Stimulated activated naive CD8-positive, alpha-beta T cell treated with anti-CD3 and anti-CD28 coated beads, Interleukin-15, Interleukin-2, amounts not matched to agents 100 U/mL and 50 U/mL, for 24 hours (primary cell): ENCODE measurements around the gene PROKR2.

Experiments
- ATAC-seq: fragments of 150-1000 bp; cut with Tn5 transposase; one replicate; pipeline ENCODE4 v1.10.0; 2021
- DNase-seq: peaks from one replicate; pipeline ENCODE4 v3.0.0; 2021

The PROKR2 gene

DNA sequence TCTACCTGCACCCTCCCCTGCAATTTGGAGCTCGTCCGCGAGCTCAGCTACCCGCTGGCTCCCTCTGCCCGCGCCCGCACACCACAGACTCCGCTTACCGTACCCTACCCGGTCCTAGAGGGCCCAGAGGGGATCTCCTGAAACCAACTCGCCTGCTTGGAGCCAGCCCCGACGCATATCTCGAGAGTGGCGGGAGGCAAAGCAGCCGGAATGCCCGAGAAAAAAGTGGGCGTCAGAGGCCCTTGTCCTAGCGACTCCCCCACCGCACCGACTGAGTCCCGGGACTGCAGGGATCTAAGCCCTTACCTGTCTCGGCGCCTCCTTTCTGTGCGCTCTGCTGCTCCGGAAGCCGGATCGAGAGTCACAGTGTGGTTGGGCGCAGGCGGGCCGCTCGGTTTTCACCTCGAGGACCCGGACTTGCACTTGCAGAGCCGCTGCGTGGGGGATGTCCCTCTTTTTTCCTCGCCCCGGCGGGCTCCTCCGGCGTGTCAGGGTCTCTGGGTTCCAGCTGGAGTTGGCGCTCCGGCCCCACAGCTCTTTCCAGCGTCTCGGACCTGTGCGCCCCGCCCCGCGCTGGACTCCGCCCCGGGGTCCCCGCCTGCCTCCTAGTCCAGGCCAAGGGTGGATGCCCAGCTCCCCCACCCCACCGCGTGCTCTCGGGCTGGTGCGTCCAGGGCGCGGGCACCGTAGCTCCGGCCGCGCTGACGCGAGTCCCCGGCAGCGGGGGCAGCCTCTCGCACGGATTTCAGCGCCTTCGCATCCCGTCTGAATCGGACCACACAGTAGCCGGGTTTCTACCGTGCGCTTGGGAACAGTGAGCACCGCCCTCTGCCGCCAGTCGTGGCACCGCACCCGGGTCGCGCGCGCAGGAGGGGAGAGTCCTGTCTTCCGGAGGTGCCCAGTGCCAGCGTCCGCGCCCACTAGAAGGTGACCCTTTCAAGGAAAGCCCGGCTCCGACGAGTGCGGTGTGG, at the start of gene PROKR2:
TSS of gene PROKR2 (minus strand) at position 767 of the 971 bp plus-strand sequence. CDS start 2,585 bp downstream, outside the sequence.
- peak; percentile 42 for ATAC-seq
- peak; percentile 37 for DNase-seq

DNA sequence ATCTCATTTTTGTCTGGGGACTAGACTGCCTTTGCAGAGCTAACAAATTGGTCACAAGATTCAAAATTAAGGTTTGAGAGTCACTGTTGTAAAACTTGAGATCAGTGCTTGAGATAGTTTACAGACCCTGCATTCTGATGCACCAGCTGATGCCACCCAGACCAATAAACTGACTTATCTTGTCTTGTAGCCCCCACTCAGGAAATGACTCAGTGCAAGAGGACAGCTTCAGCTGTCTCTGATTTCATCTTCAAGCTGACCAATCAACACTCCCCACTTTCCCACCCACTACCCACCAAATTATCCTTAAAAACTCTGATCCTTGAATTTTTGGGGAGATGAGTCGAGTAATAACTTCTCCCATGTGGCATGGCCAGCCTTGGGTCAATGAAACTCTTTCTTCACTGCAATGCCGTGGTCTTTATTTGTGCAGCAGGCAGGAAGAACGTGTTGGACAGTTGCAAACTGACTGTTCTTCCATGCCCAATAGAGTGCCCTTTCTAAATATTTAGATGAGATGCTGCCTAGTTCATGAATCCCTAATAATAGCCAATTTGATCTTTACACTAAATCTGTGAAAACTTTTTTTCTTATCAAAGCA, 48.3 kb upstream of the PROKR2 start:
- ATAC-seq (no peak), DNase-seq (no peak)

DNA sequence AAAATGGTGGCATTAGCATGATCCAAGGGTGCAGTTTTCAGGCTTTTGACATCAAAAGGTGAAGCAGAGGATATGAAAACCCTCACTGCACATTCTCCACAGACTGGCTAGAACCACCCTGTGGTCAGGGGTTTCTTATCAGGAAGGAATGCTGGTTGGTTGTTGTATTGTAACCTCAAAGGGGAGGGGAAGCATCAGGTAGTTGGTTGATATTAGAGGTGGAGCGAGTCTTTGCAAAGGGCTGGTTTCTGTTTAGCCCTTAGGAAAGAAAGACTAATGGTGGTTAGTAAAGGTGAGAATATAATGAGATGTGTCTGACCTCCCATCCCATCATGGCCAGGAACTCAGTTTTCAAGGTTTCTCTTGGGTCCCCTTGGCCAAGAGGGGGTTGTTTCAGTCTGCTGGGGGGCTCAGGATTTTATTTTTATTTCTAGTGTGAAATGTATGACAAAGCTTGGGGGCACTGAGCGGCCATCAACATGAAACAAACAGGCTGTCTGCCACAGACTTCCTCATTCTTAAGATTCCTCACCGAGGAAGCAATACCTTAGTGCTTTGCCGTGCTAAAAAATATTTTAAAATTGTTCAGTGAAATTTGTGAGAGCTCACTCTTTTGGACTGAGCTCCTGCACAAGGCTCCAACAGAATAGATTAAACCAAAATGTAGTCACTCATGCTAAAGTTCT, 47.5 kb upstream of the PROKR2 start:
- ATAC-seq: no peak
- DNase-seq: no peak

DNA sequence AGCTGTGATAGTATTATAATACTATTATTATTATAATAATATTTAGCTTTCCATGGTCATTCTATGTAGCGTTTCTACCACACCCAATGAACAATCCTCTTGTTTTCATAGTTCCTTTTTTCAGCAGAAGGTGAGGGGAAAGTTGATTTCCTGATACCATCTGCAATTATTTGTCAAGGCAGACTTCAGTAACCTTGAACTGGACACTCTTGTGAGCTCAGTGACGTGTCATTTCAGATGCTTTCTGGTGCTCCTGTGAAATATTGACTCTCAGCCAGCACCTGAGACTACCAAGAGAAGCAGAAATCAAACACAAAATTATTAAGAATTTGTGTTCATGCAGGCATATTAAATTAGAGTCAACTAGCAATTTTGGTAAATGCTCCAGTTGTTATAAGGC, 46.0 kb upstream of the PROKR2 start:
- ATAC-seq: no peak
- DNase-seq: no peak

DNA sequence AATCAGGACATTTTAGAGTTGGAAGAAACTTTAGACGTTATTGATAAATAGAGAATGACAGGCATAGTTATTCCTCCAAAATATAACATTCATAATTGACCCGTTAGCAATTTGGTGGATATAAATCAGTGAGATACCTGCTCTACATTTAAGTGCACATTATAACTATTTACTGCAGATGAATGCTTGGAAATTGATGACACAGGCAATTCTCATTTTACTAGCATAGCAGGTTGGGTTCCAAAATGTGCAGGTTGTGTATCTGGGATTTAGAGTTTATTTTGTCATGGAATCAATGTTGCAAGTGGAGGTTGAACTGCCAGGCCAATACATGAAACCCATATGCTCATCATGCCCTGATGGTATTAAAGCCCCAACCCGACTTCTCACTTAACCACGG, 44.4 kb upstream of the PROKR2 start:
- no peak for ATAC-seq

DNA sequence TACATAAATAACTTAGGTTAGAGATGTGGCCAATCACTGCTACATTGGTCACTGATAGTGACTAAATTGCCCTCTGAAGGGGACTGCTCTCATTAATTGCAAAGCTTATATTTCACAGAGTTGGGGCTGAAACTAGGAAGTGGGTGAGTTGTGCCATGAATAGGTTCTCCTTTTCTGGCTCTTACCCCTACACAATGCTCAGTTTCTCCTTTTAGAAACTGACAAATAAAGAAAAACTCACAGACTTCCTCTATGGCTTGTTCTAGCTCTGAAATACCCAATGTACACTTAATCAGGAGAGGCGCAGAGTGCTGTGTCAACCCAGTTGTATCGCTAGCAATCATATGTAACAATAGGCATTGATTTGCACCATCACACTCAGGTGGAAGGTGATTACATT, 41.2 kb upstream of the PROKR2 start:
- ATAC-seq: no peak
- DNase-seq: no peak

More for the DNA sequence above, 44.4 kb upstream of the PROKR2 start:
- DNase-seq: no peak

DNA sequence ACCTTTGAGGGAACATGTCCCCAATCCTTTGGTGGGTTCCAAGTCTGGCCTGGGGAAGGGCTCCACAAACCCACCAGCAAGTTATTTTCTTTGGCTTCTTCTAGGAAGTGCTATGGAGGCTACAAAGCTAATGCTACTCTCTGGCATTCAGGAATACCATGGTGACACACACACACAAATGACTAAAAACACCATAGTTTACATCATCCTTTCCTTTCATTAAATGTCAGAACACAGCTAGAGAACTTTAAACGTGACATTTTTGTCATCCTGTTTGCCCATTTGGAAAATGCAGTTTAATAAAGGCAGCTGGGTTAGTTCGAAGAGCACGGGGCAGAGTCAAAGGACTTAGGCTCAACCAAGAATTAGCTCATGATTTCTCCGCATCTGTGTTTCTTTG, 40.2 kb upstream of the PROKR2 start:
- peak; percentile 19 for ATAC-seq
- DNase-seq: no peak

DNA sequence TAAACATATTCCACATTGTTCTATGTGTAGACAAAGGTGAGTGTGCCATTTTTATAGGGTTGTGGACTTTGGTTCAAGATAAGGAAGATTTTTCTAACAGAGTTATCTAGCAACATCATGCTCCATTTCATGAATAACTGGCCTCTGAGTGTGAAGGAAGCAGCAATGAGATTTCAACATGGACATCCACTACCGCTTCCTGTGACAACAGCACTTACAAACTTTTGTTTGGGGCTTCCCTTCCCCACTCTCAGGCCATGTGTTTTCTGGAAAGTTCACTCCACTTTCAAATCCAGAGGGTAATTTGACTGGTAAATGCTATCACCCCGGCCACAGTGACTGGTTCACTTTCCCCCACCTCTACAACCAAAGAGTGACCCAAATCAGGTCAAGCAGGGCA, 38.1 kb upstream of the PROKR2 start:
- ATAC-seq (no peak), DNase-seq (no peak)

DNA sequence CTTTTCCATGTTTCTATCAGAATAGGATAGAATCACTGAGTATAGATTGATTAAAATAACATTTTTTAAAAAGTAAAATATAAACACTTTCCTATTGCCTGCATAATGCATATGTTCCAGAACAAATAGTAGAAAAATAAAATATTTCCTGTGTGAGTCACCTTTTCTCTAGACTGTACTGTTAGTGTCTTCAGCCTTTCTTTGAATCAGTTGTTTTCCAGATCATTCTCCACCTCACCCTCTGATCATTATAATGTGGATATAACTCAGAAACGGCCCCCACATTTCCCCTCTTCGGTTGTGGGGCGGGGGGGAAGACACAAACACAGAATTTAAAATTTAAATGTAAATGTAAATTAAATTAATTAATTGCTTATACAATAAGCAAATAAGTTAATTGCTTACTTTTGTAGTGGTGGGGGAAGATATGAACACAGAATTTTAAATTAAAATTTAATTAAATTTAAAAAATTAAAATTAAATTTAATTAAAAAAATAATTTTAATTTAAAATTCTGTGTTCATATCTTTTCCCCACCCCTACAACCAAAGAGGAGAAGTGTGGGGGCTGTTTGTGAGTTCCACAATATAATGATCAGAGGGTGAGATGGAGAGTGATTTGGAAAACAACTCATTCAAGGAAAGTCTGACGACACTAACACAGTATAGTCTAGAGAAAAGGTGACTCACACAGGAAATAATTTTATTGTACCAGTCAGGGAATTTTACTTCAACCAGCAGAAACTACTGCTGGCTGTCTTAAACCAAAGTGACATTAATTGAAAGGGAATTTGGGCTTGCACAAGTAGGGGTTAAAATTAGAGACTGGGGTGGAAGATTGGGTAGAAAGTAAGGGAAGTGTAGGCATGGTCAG, 37.1 kb upstream of the PROKR2 start:
- ATAC-seq: peak; percentile 85
- DNase-seq: no peak

DNA sequence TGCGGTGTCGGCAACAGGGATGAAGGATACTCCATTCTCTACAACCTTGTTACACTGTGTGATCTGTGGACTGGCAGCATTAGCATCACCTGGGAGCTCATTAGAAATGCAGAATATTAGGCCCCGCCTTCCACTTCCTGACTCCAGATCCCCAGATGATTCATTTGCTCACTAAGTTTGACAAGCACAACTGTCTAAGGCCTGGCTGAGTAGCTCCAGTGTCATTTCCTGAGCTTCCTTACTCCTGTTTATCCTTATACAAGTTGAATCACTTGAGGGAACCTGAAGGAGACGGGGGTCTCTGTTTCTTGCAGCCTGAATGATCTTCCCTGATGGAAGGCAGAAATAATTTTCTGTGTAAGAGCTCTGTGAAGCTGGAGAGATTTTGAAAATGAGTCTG, 32.7 kb upstream of the PROKR2 start:
- ATAC-seq (no peak), DNase-seq (no peak)

DNA sequence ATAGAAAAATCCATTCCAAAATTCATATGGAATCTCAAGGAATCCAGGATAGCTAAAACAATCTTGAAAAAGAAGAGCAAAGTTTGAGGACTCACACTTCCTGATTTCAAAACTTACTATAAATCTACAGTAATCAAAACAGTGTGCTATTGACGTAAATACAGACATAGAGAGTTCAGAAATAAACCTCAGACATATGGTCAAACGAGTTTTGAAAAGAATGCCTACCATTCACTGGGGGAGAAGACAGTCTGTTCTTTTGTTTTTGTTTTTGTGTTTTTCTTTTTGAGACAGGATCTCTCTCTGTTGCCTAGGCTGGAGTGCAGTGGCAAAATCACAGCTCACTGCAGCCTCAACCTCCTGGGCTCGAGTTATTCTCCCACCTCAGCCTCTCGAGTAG, 25.3 kb upstream of the PROKR2 start:
- DNase-seq: no peak
- no peak for ATAC-seq

DNA sequence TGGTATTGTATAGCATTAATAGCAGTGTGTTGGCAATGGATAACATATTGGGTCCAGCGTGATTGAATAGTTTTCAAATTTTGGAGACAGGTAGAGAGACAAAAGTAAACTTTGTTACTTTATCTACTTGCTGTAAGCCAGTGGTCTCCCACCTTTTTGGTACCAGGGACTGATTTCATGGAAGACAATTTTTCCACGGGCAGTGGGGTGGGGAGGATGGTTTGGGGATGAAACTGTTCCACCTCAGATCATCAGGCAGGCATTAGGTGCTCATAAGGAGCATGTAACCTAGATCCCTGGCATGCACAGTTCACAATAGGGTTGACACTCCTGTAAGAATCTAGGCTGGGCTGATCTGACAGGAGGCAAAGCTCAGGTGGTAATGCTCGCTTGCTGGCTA, 14.6 kb upstream of the PROKR2 start:
- ATAC-seq: no peak

DNA sequence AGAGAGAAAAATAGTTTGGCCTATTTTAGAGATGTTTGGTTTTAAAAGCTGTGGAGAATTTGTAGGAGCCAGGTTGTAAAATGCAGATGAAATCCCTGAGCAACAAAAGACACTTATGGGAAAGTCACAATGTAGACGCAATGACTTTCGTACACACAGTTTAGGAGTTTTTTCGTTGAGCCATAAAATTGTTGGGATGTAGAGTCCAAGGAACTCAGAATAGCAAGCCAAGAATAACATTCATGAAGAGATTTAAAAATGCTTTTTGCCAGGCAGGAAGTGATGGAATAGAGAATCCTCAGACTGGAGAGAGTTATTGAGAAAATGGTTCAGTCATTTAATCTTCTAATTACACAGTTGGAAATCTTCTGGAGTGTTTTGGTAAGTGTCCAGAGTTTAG, 11.5 kb upstream of the PROKR2 start:
- no peak for ATAC-seq

More for the DNA sequence above, 14.6 kb upstream of the PROKR2 start:
- DNase-seq: no peak

DNA sequence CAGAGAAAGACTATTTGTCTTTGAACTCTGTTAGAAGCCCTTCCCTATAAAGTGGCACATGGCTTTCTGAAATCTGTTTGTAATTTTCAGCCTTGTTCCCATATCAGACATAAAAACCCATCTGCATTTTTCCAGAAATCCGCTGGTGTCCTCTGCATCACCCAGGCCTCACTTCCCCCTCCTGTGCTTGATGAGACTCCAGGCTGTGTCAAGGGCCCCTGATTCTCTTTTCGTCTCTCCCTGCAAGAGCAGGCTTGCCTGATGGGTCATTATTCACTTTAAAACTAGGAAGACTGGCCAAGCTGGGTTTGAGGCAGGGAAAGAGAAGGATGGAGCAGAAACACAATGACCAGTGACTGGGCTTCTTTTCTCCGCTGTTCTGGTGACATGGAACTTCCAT, 10.6 kb upstream of the PROKR2 start:
- DNase-seq (no peak), ATAC-seq (no peak)

More for the DNA sequence above, 11.5 kb upstream of the PROKR2 start:
- no peak for DNase-seq

DNA sequence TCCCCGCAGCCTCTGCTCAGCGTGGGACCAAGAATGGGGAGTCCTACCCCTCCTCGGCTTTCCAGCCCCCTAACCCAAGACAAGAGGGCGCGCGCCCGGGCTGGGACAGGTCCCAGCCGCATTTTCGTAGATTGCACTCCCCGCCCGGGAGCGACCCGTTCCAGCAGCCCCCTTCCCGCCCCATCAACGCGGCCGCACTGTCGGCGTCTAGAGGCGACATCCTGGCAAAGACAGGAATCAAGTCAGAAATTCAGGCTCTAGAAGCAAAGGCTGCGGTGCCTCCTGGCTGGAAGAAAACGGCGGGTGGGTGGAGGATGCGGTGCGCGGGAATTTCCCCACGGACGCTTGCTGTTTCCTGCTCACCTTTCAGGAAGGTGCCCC, 957 bp downstream of the PROKR2 start:
- no peak for DNase-seq
- ATAC-seq: no peak

DNA sequence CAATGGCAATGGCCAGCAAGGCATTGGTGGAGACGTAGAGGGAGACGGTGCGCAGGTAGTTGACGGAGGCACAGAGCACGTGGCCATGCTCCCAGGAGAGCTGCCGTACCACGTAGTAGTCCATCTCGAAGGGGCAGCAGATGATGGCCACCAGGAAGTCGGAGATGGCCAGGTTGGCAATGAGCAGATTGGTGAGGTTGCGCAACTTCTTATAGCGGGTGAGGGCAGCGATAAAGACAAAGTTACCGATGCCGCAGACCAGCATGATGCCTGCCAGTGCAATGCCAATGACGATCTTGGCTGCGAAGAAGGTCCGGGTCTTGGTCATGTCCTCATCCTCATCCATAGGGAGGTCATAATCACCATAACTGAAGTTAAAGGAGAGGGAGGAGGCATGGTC, 2.8 kb downstream of the PROKR2 start:
- DNase-seq (no peak), ATAC-seq (no peak)

DNA sequence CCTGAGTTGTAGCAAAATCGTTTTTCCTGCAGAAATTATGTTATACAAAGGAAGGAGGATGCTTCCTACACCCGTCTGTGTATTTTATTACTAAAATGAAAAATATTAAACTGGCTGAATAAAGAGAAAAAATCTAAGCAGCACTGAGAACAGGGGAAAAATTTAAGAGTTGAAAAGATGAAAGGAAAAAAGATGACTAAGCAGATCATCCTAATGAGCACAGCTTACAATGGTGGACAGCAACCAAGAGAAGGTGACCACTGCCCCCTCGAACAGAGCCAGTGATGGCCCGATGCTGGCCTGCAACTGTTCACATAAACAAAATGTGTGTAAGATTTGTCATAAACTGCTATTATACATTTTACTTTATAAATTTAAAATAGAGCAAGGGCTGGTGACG, 4.2 kb downstream of the PROKR2 start:
- no peak for ATAC-seq
- DNase-seq: no peak

DNA sequence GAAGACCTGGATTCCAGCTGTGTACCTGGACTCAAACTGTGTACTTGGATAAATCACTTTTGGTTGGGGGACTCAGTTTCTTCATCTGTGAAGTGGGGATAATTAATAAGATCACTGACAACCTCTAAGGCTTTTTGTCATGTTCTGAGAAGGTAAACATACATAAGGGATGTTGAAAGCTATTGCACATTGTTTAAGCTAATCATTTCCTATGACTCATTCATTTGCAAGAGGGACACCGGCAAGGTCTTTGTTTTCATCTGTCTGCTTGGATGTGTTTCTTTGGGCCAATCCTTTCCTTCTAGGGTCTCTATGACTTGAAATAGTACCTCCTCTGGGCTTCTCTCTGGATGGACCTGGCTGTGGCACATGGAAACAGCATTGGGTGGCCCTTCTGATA, 6.8 kb downstream of the PROKR2 start:
- no peak for DNase-seq
- no peak for ATAC-seq

DNA sequence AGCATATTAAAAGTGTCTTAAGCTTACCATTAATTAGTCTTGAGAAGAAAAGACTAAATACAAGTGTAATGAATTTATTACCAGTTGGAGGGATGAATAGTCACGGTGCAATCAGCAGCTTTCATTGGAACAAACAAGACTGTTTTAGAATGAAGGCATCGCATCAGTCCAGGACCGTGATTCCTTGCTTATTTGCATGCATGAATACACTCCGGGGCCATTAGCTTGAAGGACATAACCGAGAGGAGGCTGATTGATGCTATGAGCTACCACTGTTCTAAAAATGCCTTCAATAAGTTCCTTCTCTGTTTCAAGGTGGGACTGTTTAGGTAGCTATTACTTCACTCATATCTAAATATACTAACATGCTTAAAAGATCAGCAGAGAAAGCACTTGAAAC, 17.9 kb downstream of the PROKR2 start:
- ATAC-seq (no peak), DNase-seq (no peak)

DNA sequence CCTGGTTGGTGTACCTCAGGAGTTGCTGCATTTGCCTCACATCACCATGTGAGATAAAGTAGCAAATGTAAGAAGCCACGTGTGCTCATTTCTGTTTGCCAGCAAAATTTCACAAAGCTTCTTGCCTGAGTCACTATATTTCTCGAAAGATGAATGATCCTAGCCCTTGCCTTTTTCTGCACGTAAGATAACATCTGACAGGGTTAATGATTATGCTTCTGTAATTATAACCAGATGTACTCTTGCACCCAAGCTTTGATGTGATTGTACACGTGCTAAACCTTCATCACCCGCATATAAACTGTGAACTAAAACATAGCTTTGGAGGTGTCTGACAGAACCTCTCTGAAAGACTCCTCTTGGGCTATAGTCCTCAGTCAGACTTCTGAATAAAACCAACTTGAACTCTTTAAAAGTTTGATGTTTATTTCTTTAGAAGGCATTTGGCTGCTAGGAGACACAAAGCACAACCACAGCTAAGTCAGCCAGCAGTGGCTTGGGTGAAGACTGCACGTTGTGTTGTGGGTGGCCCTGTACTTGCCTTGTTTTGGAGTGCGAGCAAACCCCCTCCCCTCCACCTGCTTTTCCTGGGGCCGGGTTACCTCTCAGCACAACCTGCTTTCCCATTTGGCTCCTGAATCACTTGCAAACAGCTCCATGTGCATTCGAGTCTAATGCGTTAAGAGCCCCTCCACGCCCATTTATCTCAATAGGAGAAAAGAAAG, 19.3 kb downstream of the PROKR2 start:
- ATAC-seq (no peak), DNase-seq (no peak)

DNA sequence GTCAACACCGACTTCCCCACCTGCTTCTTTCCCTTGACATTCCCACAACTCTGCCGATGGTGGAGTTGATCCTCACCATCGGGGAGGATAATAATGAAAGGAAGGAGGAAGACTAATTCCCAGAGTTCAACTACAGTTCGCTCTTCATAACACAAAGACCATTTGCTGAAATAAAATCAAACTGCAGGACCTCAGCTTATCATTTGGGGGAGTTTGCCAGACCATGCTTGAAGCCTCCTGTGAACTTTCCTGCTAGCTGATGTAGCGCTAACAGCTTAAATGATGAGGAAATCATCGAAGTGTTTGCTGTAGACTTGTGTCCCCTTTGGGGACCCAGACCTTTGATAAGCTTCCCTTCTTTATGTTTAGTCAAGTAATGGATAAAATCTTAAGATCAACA, 26.2 kb downstream of the PROKR2 start:
- DNase-seq: no peak
- ATAC-seq: no peak
